Neural cell (in vitro differentiated cells): Measurements from ENCODE around the gene ARL3. TPM values are rescaled to one million over a fixed set of nuclear protein-coding genes. Genes with fewer than 3 reads are reported as not detected.

Source experiments
- H2AFZ ChIP-seq: fragments of 200-600, 300-800 bp; sonication (generic), shearing (Covaris generic); 2 replicates; pipeline ENCODE4 v1.6.0; 2014; ENCODE audit warnings: low read depth, mild to moderate bottlenecking, antibody characterized with exemption, low read length, moderate library complexity
- H3F3A ChIP-seq: fragments of 200-600 bp; shearing (Covaris generic); 2 replicates; pipeline ENCODE4 v1.6.1; 2016; ENCODE audit warnings: mild to moderate bottlenecking, moderate library complexity, mixed read lengths, antibody characterized with exemption, low read length; ENCODE audit not compliant: insufficient read depth, poor library complexity, severe bottlenecking
- H3K27ac ChIP-seq: fragments of 200-600, 300-800 bp; sonication (generic), shearing (Covaris generic); 2 replicates; pipeline ENCODE4 v1.5.1; 2014; ENCODE audit warnings: mild to moderate bottlenecking, low read length, moderate library complexity
- H3K27me3 ChIP-seq: fragments of 300-800, 200-600 bp; sonication (generic), shearing (Covaris generic); 2 replicates; pipeline ENCODE4 v1.6.0; 2014; ENCODE audit warnings: mild to moderate bottlenecking, low read depth, low read length, moderate library complexity; ENCODE audit not compliant: insufficient read depth
- H3K36me3 ChIP-seq: fragments of 300-800, 200-600 bp; sonication (generic), shearing (Covaris generic); 2 replicates; pipeline ENCODE4 v1.5.1; 2014; ENCODE audit warnings: mild to moderate bottlenecking, antibody characterized with exemption, low read length, moderate library complexity; ENCODE audit not compliant: insufficient read depth
- H3K4me2 ChIP-seq: fragments of 300-800, 200-600 bp; sonication (generic), shearing (Covaris generic); 2 replicates; pipeline ENCODE4 v1.6.0; 2014; ENCODE audit warnings: mild to moderate bottlenecking, low read length
- H3K4me3 ChIP-seq: fragments of 300-800, 200-600 bp; sonication (generic), shearing (Covaris generic); 2 replicates; pipeline ENCODE4 v1.5.1; 2014; ENCODE audit warnings: mild to moderate bottlenecking, low read length, moderate library complexity
- H3K79me2 ChIP-seq: fragments of 200-600 bp; shearing (Covaris generic); replicated peaks from 2 replicates; pipeline ENCODE4 v1.6.0; 2014; ENCODE audit warnings: mild to moderate bottlenecking, low read length, moderate library complexity; ENCODE audit not compliant: insufficient read depth
- H3K9ac ChIP-seq: fragments of 300-800, 200-600 bp; sonication (generic), shearing (Covaris generic); 2 replicates; pipeline ENCODE4 v1.6.1; 2016; ENCODE audit warnings: mild to moderate bottlenecking, low read length, mixed read lengths
- H3K9me2 ChIP-seq: fragments of 200-600 bp; shearing (Covaris generic); 2 replicates; pipeline ENCODE4 v1.6.1; 2016; ENCODE audit warnings: mild to moderate bottlenecking, low read length, mixed read lengths; ENCODE audit not compliant: insufficient read depth
- H3K9me3 ChIP-seq: fragments of 200-600, 300-800 bp; sonication (generic), shearing (Covaris generic); 2 replicates; pipeline ENCODE4 v1.6.1; 2016; ENCODE audit warnings: mild to moderate bottlenecking, mixed run types, low read length, moderate library complexity, mixed read lengths
- H4K20me1 ChIP-seq: fragments of 200-600 bp; shearing (Covaris generic); 2 replicates; pipeline ENCODE4 v1.6.1; 2016; ENCODE audit warnings: mild to moderate bottlenecking, mixed run types; ENCODE audit not compliant: insufficient read depth
- CTCF ChIP-seq: fragments of 450-650 bp; IDR thresholded peaks from 2 replicates; pipeline ENCODE4 v1.5.1; 2014; ENCODE audit warnings: antibody characterized with exemption, mild to moderate bottlenecking, moderate library complexity; ENCODE audit not compliant: poor library complexity, severe bottlenecking
- EP300 ChIP-seq: fragments of 450-650 bp; conservative IDR thresholded peaks from 2 replicates; pipeline ENCODE4 v1.6.1; 2014; ENCODE audit warnings: antibody characterized with exemption, mild to moderate bottlenecking, moderate library complexity; ENCODE audit not compliant: poor library complexity, severe bottlenecking
- EZH2 ChIP-seq: fragments of 200-600, 300-800 bp; shearing (Covaris generic), sonication (generic); IDR thresholded peaks from 2 replicates; pipeline ENCODE4 v1.6.1; 2014; ENCODE audit warnings: antibody characterized with exemption, low read length, borderline replicate concordance, mild to moderate bottlenecking; ENCODE audit not compliant: insufficient read depth, poor library complexity, severe bottlenecking
- MXI1 ChIP-seq: fragments of 450-650 bp; conservative IDR thresholded peaks from 2 replicates; pipeline ENCODE4 v1.6.1; 2014; ENCODE audit warnings: antibody characterized with exemption, mild to moderate bottlenecking; ENCODE audit not compliant: poor library complexity, severe bottlenecking
- POLR2AphosphoS5 ChIP-seq: IDR thresholded peaks from 2 replicates; pipeline ENCODE4 v1.6.1; 2012
- RAD21 ChIP-seq: fragments of 450-650 bp; conservative IDR thresholded peaks from 2 replicates; pipeline ENCODE4 v1.6.1; 2014; ENCODE audit warnings: antibody characterized with exemption, mild to moderate bottlenecking, moderate library complexity
- REST ChIP-seq: IDR thresholded peaks from 2 replicates; pipeline ENCODE4 v1.6.1; 2012; ENCODE audit warnings: borderline replicate concordance
- SMC3 ChIP-seq: fragments of 450-650 bp; conservative IDR thresholded peaks from 2 replicates; pipeline ENCODE4 v1.6.1; 2014; ENCODE audit warnings: antibody characterized with exemption, mild to moderate bottlenecking, moderate library complexity; ENCODE audit not compliant: poor library complexity
- TAF1 ChIP-seq: IDR thresholded peaks from 2 replicates; pipeline ENCODE4 v1.6.1; 2012; ENCODE audit warnings: low read depth
- polyA plus RNA-seq: library from polyadenylated mRNA; depleted of rRNA; stranded (reverse); fragments of >200 nt; gene quantifications from 2 replicates; pipeline ENCODE4 v1.2.3, GENCODE V29; 2014

ARL3 gene
- polyA plus RNA-seq, 1 donor from 2014 or later: 56.0 TPM

GRCh38 chr10:102701272-102701671 is 12.9 kb downstream of the ARL3 start:
- no peak overlapping the region for H3K27ac ChIP-seq
- H3K9me2 ChIP-seq: no peaks in the 10 kb centered on the region
- peaks cover 10% of the 10 kb centered on the region for H3K79me2 ChIP-seq
- H3K9ac ChIP-seq: no peak overlapping the region
- H4K20me1 ChIP-seq: no peaks in the 10 kb centered on the region
- H3K4me3 ChIP-seq: no peak overlapping the region
- H3K9me3 ChIP-seq: no peaks in the 10 kb centered on the region
- no peak overlapping the region for H2AFZ ChIP-seq
- no peak overlapping the region for H3K4me2 ChIP-seq
- no peaks in the 10 kb centered on the region for H3F3A ChIP-seq
- no peaks in the 10 kb centered on the region for H3K27me3 ChIP-seq
- H3K36me3 ChIP-seq: no peaks in the 10 kb centered on the region
- TF ChIP-seq SMC3 (no peak), EZH2 (no peak), REST (no peak), CTCF (no peak), TAF1 (no peak), RAD21 (no peak), EP300 (no peak), POLR2AphosphoS5 (no peak), MXI1 (no peak)

GRCh38 chr10:102698894-102699293 is 15.3 kb downstream of the ARL3 start:
- Histone ChIP-seq H3K9me2 (no peaks in the 10 kb centered on the region), H3K36me3 (no peaks in the 10 kb centered on the region)
- TF ChIP-seq CTCF: no peak

More at GRCh38 chr10:102698894-102699293, 15.3 kb downstream of the ARL3 start:
- no peak overlapping the region for H3K4me2 ChIP-seq
- no peaks in the 10 kb centered on the region for H3F3A ChIP-seq
- no peaks in the 10 kb centered on the region for H4K20me1 ChIP-seq
- H3K79me2 ChIP-seq: no peaks in the 10 kb centered on the region
- no peak overlapping the region for H3K27ac ChIP-seq
- no peak overlapping the region for H2AFZ ChIP-seq
- H3K4me3 ChIP-seq: no peak overlapping the region
- no peaks in the 10 kb centered on the region for H3K27me3 ChIP-seq
- no peaks in the 10 kb centered on the region for H3K9me3 ChIP-seq
- H3K9ac ChIP-seq: no peak overlapping the region
